Progenitor cell of endocrine pancreas (in vitro differentiated cells): ENCODE data around the gene SPATA2L. TPM values are rescaled to one million over a fixed set of nuclear protein-coding genes. Genes with fewer than 3 reads are reported as not detected.

Experiments
- DNase-seq: peaks from one replicate; pipeline ENCODE4 v3.0.0; 2021; ENCODE audit warnings: low spot score; ENCODE audit not compliant: unreplicated experiment
- H3K27ac Mint-ChIP-seq: 2 replicates; pipeline ENCODE4 v1.8.0; 2021; ENCODE audit warnings: mild to moderate bottlenecking, moderate library complexity, mixed read lengths
- H3K27me3 Mint-ChIP-seq: 2 replicates; pipeline ENCODE4 v1.8.0; 2021; ENCODE audit warnings: mixed read lengths
- H3K36me3 Mint-ChIP-seq: 2 replicates; pipeline ENCODE4 v1.8.0; 2022; ENCODE audit warnings: mixed read lengths; ENCODE audit not compliant: insufficient read depth
- H3K4me1 Mint-ChIP-seq: 2 replicates; pipeline ENCODE4 v1.8.0; 2021; ENCODE audit warnings: low read depth, mixed read lengths
- H3K4me3 Mint-ChIP-seq: 2 replicates; pipeline ENCODE4 v1.8.0; 2021; ENCODE audit warnings: low read depth, mild to moderate bottlenecking, moderate library complexity, mixed read lengths
- H3K9me3 Mint-ChIP-seq: 2 replicates; pipeline ENCODE4 v1.8.0; 2021; ENCODE audit warnings: low read depth, mixed read lengths
- CTCF ChIP-seq: fragments of 200-600 bp; sonication (generic); IDR thresholded peaks from one replicate; pipeline ENCODE4 v1.5.0; 2021; ENCODE audit warnings: antibody characterized with exemption, mild to moderate bottlenecking; ENCODE audit not compliant: unreplicated experiment
- total RNA-seq: library from RNA; stranded (reverse); gene quantifications from 2 replicates; pipeline ENCODE4 v1.2.1, GENCODE V29; 2021

The SPATA2L gene
- total RNA-seq, 1 donor from 2014 or later = 14.0 TPM

GRCh38 chr16:89712274-89712781 is 10.8 kb upstream of the SPATA2L start:
- H3K4me1 Mint-ChIP-seq = no peaks in the 10 kb centered on the region
- H3K36me3 Mint-ChIP-seq = peaks cover 4% of the 10 kb centered on the region
- no peak overlapping the region for H3K27ac Mint-ChIP-seq
- no peaks in the 10 kb centered on the region for H3K9me3 Mint-ChIP-seq
- no peak for TF ChIP-seq CTCF
- H3K27me3 Mint-ChIP-seq = no peaks in the 10 kb centered on the region
- DNase-seq = no peak
- H3K4me3 Mint-ChIP-seq = peak overlapping the region; percentile 68

- peak overlapping the region; percentile 68 for H3K4me3 Mint-ChIP-seq
- DNase-seq = no peak
Measured at GRCh38 chr16:89711601-89712273, 10.2 kb upstream of the SPATA2L start.

GRCh38 chr16:89710709-89711564 is 9.4 kb upstream of the SPATA2L start:
- no peak overlapping the region for H3K27ac Mint-ChIP-seq
- DNase-seq = no peak
- peaks cover 4% of the 10 kb centered on the region for H3K36me3 Mint-ChIP-seq
- peaks cover under 1% of the 10 kb centered on the region for H3K27me3 Mint-ChIP-seq
- no peak for TF ChIP-seq CTCF
- H3K4me1 Mint-ChIP-seq = no peaks in the 10 kb centered on the region
- no peak overlapping the region for H3K4me3 Mint-ChIP-seq
- H3K9me3 Mint-ChIP-seq = no peaks in the 10 kb centered on the region

More at GRCh38 chr16:89711601-89712273, 10.2 kb upstream of the SPATA2L start:
- H3K9me3 Mint-ChIP-seq = no peaks in the 10 kb centered on the region
- H3K4me1 Mint-ChIP-seq = no peaks in the 10 kb centered on the region
- no peak for TF ChIP-seq CTCF
- H3K27ac Mint-ChIP-seq = no peak overlapping the region
- no peaks in the 10 kb centered on the region for H3K27me3 Mint-ChIP-seq
- peaks cover 4% of the 10 kb centered on the region for H3K36me3 Mint-ChIP-seq

DNA sequence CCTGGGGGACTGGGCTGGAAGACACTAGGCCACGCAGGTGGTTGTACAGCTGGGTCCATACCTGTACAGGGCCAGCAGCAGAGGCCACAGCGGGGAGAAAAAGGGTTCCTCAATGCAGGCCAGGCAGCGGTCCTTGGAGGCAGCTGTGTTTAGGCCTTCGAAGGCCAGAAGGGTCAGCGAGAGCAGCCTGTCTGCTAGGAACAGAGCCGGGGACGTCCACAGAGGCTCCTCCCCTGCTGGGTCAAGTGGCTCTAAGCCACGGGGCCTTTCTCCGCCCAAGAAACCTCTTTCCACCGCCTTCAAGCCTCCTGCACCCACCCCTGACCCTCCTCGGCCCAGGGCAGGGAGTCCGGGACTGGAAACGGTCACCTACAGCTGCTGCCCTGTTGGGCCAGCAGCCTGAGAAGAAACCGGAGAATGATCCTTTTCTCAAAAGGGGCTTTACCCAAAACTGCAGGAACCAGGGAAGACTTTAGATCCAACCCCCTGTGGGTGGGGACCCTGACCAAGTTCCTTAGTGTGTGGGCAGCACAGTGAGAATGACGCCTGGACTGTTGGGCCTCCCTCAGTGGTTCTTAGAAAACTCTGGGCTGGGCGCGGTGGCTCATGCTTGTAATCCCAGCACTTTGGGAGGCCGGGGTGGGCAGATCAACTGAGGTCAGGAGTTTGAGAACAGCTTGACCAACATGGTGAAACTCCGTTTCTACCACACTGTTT is 8.4 kb upstream of the SPATA2L start:
- no peak overlapping the region for H3K27ac Mint-ChIP-seq
- no peak for TF ChIP-seq CTCF
- no peak overlapping the region for H3K4me3 Mint-ChIP-seq
- DNase-seq = no peak
- H3K4me1 Mint-ChIP-seq = peaks cover 2% of the 10 kb centered on the region
- peaks cover 6% of the 10 kb centered on the region for H3K27me3 Mint-ChIP-seq
- peaks cover 3% of the 10 kb centered on the region for H3K36me3 Mint-ChIP-seq
- no peaks in the 10 kb centered on the region for H3K9me3 Mint-ChIP-seq

- Mint-ChIP-seq H3K4me1 (peaks cover 2% of the 10 kb centered on the region), H3K9me3 (no peaks in the 10 kb centered on the region), H3K36me3 (no peaks in the 10 kb centered on the region), H3K27ac (no peak overlapping the region), H3K4me3 (no peak overlapping the region), H3K27me3 (peaks cover 6% of the 10 kb centered on the region)
- TF ChIP-seq CTCF = no peak
- no peak for DNase-seq
Measured at GRCh38 chr16:89709166-89709565, 7.7 kb upstream of the SPATA2L start.
